Neural cell (in vitro differentiated cells): ENCODE measurements around the gene CSNK2B. TPM values are rescaled to one million over a fixed set of nuclear protein-coding genes. Genes with fewer than 3 reads are reported as not detected.
A peak's percentile ranks its signal among the peaks of the same experiment; 100 is the strongest.

Experiments used
- H2AFZ ChIP-seq: fragments of 200-600, 300-800 bp; sonication (generic), shearing (Covaris generic); 2 replicates; pipeline ENCODE4 v1.6.0; 2014; ENCODE audit warnings: low read depth, mild to moderate bottlenecking, antibody characterized with exemption, low read length, moderate library complexity
- H3F3A ChIP-seq: fragments of 200-600 bp; shearing (Covaris generic); 2 replicates; pipeline ENCODE4 v1.6.1; 2016; ENCODE audit warnings: mild to moderate bottlenecking, moderate library complexity, mixed read lengths, antibody characterized with exemption, low read length; ENCODE audit not compliant: insufficient read depth, poor library complexity, severe bottlenecking
- H3K27ac ChIP-seq: fragments of 200-600, 300-800 bp; sonication (generic), shearing (Covaris generic); 2 replicates; pipeline ENCODE4 v1.5.1; 2014; ENCODE audit warnings: mild to moderate bottlenecking, low read length, moderate library complexity
- H3K27me3 ChIP-seq: fragments of 300-800, 200-600 bp; sonication (generic), shearing (Covaris generic); 2 replicates; pipeline ENCODE4 v1.6.0; 2014; ENCODE audit warnings: mild to moderate bottlenecking, low read depth, low read length, moderate library complexity; ENCODE audit not compliant: insufficient read depth
- H3K36me3 ChIP-seq: fragments of 300-800, 200-600 bp; sonication (generic), shearing (Covaris generic); 2 replicates; pipeline ENCODE4 v1.5.1; 2014; ENCODE audit warnings: mild to moderate bottlenecking, antibody characterized with exemption, low read length, moderate library complexity; ENCODE audit not compliant: insufficient read depth
- H3K4me2 ChIP-seq: fragments of 300-800, 200-600 bp; sonication (generic), shearing (Covaris generic); 2 replicates; pipeline ENCODE4 v1.6.0; 2014; ENCODE audit warnings: mild to moderate bottlenecking, low read length
- H3K4me3 ChIP-seq: fragments of 300-800, 200-600 bp; sonication (generic), shearing (Covaris generic); 2 replicates; pipeline ENCODE4 v1.5.1; 2014; ENCODE audit warnings: mild to moderate bottlenecking, low read length, moderate library complexity
- H3K79me2 ChIP-seq: fragments of 200-600 bp; shearing (Covaris generic); replicated peaks from 2 replicates; pipeline ENCODE4 v1.6.0; 2014; ENCODE audit warnings: mild to moderate bottlenecking, low read length, moderate library complexity; ENCODE audit not compliant: insufficient read depth
- H3K9ac ChIP-seq: fragments of 300-800, 200-600 bp; sonication (generic), shearing (Covaris generic); 2 replicates; pipeline ENCODE4 v1.6.1; 2016; ENCODE audit warnings: mild to moderate bottlenecking, low read length, mixed read lengths
- H3K9me2 ChIP-seq: fragments of 200-600 bp; shearing (Covaris generic); 2 replicates; pipeline ENCODE4 v1.6.1; 2016; ENCODE audit warnings: mild to moderate bottlenecking, low read length, mixed read lengths; ENCODE audit not compliant: insufficient read depth
- H3K9me3 ChIP-seq: fragments of 200-600, 300-800 bp; sonication (generic), shearing (Covaris generic); 2 replicates; pipeline ENCODE4 v1.6.1; 2016; ENCODE audit warnings: mild to moderate bottlenecking, mixed run types, low read length, moderate library complexity, mixed read lengths
- H4K20me1 ChIP-seq: fragments of 200-600 bp; shearing (Covaris generic); 2 replicates; pipeline ENCODE4 v1.6.1; 2016; ENCODE audit warnings: mild to moderate bottlenecking, mixed run types; ENCODE audit not compliant: insufficient read depth
- CTCF ChIP-seq: fragments of 450-650 bp; IDR thresholded peaks from 2 replicates; pipeline ENCODE4 v1.5.1; 2014; ENCODE audit warnings: antibody characterized with exemption, mild to moderate bottlenecking, moderate library complexity; ENCODE audit not compliant: poor library complexity, severe bottlenecking
- EP300 ChIP-seq: fragments of 450-650 bp; conservative IDR thresholded peaks from 2 replicates; pipeline ENCODE4 v1.6.1; 2014; ENCODE audit warnings: antibody characterized with exemption, mild to moderate bottlenecking, moderate library complexity; ENCODE audit not compliant: poor library complexity, severe bottlenecking
- EZH2 ChIP-seq: fragments of 200-600, 300-800 bp; shearing (Covaris generic), sonication (generic); IDR thresholded peaks from 2 replicates; pipeline ENCODE4 v1.6.1; 2014; ENCODE audit warnings: antibody characterized with exemption, low read length, borderline replicate concordance, mild to moderate bottlenecking; ENCODE audit not compliant: insufficient read depth, poor library complexity, severe bottlenecking
- MXI1 ChIP-seq: fragments of 450-650 bp; conservative IDR thresholded peaks from 2 replicates; pipeline ENCODE4 v1.6.1; 2014; ENCODE audit warnings: antibody characterized with exemption, mild to moderate bottlenecking; ENCODE audit not compliant: poor library complexity, severe bottlenecking
- POLR2AphosphoS5 ChIP-seq: IDR thresholded peaks from 2 replicates; pipeline ENCODE4 v1.6.1; 2012
- RAD21 ChIP-seq: fragments of 450-650 bp; conservative IDR thresholded peaks from 2 replicates; pipeline ENCODE4 v1.6.1; 2014; ENCODE audit warnings: antibody characterized with exemption, mild to moderate bottlenecking, moderate library complexity
- REST ChIP-seq: IDR thresholded peaks from 2 replicates; pipeline ENCODE4 v1.6.1; 2012; ENCODE audit warnings: borderline replicate concordance
- SMC3 ChIP-seq: fragments of 450-650 bp; conservative IDR thresholded peaks from 2 replicates; pipeline ENCODE4 v1.6.1; 2014; ENCODE audit warnings: antibody characterized with exemption, mild to moderate bottlenecking, moderate library complexity; ENCODE audit not compliant: poor library complexity
- TAF1 ChIP-seq: IDR thresholded peaks from 2 replicates; pipeline ENCODE4 v1.6.1; 2012; ENCODE audit warnings: low read depth
- polyA plus RNA-seq: library from polyadenylated mRNA; depleted of rRNA; stranded (reverse); fragments of >200 nt; gene quantifications from 2 replicates; pipeline ENCODE4 v1.2.3, GENCODE V29; 2014

Gene CSNK2B
- polyA plus RNA-seq, 1 donor from 2014 or later = 135 TPM

GRCh38 chr6:31645325-31645724 lies 20.6 kb upstream of the CSNK2B start:
- no peaks in the 10 kb centered on the region for H3K27me3 ChIP-seq
- TF ChIP-seq REST = no peak
- no peak for TF ChIP-seq MXI1
- TF ChIP-seq CTCF = no peak
- no peak for TF ChIP-seq POLR2AphosphoS5
- TF ChIP-seq EZH2 = no peak
- TF ChIP-seq TAF1 = no peak
- TF ChIP-seq EP300 = no peak
- TF ChIP-seq RAD21 = no peak

GRCh38 chr6:31651602-31652191 lies 14.2 kb upstream of the CSNK2B start:
- Histone ChIP-seq H3K27me3 (no peaks in the 10 kb centered on the region), H3K27ac (peak overlapping the region; percentile 98), H3K9ac (peak overlapping the region; percentile 90), H3K4me2 (peak overlapping the region; percentile 99), H3K36me3 (no peaks in the 10 kb centered on the region), H3K4me3 (peak overlapping the region; percentile 72), H3F3A (peaks cover 3% of the 10 kb centered on the region), H3K79me2 (peaks cover 31% of the 10 kb centered on the region), H2AFZ (peak overlapping the region; percentile 56), H3K9me2 (no peaks in the 10 kb centered on the region), H4K20me1 (no peaks in the 10 kb centered on the region), H3K9me3 (no peaks in the 10 kb centered on the region)
- TF ChIP-seq POLR2AphosphoS5 (peak; percentile 67), EP300 (no peak), SMC3 (no peak), TAF1 (peak; percentile 65), RAD21 (no peak), EZH2 (no peak), MXI1 (no peak), REST (peak; percentile 62), CTCF (no peak)

More at GRCh38 chr6:31645325-31645724, 20.6 kb upstream of the CSNK2B start:
- H3K9ac ChIP-seq = no peak overlapping the region
- no peak overlapping the region for H2AFZ ChIP-seq
- H3K27ac ChIP-seq = no peak overlapping the region
- H3K36me3 ChIP-seq = no peaks in the 10 kb centered on the region
- peaks cover 17% of the 10 kb centered on the region for H3K79me2 ChIP-seq
- H3K4me3 ChIP-seq = no peak overlapping the region
- H4K20me1 ChIP-seq = no peaks in the 10 kb centered on the region
- no peaks in the 10 kb centered on the region for H3F3A ChIP-seq
- no peaks in the 10 kb centered on the region for H3K9me2 ChIP-seq
- no peaks in the 10 kb centered on the region for H3K9me3 ChIP-seq
- no peak overlapping the region for H3K4me2 ChIP-seq
